SW 1271 (cell line): ENCODE data around the gene KRTAP22-1.

Source experiments
- DNase-seq, 2 experiments: peaks; one replicate each; lab custom pipeline; 2025; lab: John Stamatoyannopoulos, UW

Gene KRTAP22-1

DNA sequence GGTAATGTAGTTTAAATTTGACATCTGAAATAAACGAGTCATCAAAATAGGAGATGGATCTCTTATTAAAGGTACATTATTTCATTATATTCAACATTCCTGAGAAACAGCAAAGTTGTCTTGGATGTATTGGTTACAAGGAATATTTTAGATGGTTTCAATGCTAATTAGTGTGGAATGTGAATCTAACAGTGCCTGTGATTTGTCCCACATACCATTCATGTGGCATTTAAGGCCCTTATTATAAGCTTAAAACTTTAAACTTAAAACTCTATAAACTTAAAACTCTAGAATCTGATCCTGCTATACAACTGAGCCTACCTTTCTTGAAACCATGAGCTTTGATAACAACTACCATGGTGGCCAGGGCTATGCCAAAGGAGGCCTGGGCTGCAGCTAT is at the start of gene KRTAP22-1:
KRTAP22-1 (plus strand) TSS at position 301 of the 400 bp plus-strand sequence.
- no peak for DNase-seq

DNA sequence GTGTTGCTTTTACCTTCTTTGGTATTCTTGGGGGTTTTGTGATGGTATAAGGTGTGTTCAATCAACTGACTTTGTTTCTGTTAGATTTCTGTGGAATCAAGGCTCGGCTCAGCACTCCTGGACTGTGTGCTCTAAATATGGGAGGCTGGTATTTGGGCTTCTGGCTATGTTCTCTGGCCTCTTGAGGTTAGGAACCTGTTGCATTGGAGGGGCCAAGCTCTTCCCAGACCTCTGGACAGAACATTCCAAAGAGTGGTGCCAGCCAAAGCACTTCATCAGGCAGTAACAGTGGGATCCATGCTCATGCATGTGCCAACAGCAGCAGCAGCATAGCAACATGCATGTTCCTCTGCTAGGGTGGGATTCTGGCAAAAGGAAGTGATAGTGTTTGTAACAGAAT is 48.1 kb upstream of the KRTAP22-1 start:
- DNase-seq = no peak

DNA sequence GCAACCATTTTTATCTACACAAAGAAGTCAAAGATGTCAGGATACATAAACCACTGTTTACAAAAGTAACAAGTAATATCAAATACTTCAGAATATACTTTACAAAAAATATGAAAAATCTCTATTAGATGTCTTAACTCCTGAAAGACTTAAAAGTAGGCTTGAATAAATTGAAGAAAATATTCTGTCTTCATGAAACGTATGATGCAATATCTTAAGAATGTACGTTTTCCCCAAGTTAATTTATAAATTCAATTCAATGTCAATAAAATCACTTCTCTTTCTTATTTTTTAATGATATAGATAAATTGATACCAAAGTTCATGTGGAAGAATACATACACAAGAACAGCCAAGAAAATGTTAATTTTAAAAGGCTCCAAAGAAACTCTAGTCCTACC is 45.8 kb upstream of the KRTAP22-1 start:
- no peak for DNase-seq

DNA sequence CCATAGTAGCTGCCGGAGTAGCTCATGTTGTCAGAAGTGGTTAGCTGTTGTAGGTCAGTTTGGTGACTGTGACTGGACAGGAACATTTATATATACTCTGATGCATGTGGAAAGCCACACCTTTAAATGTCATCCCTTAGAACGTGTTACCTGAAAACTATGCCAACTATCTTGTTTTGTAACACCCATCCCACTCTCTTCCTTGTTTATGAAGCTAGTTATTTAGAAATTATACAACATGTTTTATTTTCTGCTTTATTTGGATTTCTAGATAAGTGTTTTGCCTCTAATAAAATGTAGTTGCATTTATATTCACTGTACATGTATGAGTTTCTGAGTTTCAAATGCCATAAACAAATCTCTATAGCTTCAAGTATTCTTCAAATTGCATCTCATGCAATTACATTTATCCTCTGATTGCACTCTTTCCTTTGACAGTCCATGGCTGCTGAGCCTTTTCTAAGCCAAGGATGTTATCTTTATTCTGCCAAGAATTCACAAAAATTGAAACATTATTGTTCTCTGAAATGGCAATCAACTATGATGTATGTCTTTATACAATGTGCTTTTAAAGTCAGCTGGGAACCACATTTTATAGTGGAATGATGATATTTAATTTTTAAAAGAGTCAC is 39.5 kb upstream of the KRTAP22-1 start, which contains the start of gene KRTAP19-7:
KRTAP19-7 (minus strand) TSS at position 51 of the 632 bp plus-strand sequence; CDS start at position 26, 25 bp downstream.
- DNase-seq = no peak

DNA sequence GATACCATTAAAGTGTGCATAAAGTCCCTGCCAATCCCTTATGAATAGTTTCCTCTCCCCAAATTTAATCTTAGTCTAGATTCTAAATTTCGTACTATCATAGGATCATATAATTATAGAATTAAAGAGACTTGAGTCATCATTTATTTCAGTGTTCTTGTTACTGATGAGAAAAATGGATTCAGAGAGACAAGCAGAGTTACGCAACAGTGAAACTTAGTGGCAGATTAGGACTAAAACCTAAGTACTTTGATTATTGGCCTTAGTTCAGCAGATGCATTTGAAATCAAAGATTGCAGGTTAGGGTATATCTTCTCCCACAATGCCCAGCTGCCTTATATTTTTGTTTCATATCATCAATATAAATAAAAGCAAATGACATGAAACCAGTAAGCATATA is 38.9 kb upstream of the KRTAP22-1 start:
- DNase-seq = no peak

DNA sequence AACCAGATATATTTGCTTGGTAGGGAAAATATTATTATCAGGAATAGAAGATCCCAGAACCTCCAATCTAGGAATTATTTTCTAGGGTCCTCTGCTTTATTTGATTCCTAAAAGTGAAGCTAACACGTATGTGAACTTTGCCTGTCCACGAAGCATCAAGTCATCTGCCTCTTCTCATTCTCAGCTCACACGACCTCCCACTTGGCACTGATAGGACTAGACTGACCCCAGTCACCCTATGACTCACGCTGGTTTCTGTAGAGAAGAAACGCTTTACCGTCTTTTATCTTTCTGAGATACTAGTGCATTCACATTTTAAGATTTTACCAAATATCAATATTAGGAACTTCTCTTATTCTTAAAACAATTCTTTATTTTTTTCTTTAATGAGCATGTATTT is 37.8 kb upstream of the KRTAP22-1 start:
- DNase-seq = no peak

DNA sequence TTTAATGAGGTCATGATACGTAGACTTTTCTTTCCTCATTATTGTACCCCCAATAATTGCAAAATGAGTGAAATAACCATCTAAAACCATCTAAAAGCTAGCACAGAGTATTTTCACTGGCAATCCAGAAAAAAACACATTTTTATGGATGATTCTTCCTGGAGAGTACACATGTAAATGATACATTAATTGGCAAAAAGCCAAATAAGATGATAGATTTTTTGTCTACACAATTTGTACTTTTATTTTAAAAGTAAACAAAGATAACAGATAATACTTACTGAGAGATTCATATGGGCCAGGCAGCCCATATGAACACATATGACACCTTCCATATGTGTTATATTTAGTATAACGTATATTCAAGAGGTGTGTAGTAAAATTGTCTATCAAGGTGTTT is 37.3 kb upstream of the KRTAP22-1 start:
- DNase-seq = no peak

DNA sequence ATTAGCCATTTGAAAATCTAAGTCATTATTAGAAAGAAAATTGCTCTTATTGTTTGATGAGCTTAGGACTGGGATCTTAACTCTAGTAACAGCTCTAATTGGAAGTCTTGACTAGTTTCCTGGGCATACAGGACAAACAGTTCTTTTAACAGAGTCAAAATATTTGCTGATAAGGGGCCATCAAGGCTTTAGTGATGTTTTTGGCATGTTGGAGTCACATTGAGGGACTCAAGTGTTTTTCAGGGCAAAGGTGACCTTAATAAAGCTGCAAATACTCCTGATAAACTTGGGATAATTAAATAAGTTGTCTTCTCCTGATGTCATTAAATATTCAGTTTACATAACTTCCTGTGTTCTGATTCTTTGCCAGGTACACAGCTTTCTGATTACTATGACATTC is 33.3 kb upstream of the KRTAP22-1 start:
- DNase-seq = no peak

DNA sequence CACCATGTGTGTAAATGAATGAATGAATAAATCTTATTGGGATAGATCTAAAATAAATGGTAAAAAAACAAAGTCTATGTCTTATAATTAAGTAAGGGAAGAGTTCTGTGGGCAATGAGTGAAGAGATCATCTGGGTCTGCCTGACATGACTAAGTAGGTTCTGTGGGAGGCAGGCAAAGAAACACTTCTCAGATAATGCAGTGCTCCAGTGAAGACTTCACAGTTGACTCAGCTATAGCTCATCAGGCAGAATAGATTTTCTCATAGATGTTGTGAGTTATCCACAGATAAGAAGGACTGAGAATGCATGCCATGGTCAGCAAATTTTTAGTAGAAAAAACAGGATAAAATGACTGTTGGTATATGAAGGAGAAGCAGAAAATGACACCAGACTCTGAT is 23.1 kb upstream of the KRTAP22-1 start:
- DNase-seq = no peak

DNA sequence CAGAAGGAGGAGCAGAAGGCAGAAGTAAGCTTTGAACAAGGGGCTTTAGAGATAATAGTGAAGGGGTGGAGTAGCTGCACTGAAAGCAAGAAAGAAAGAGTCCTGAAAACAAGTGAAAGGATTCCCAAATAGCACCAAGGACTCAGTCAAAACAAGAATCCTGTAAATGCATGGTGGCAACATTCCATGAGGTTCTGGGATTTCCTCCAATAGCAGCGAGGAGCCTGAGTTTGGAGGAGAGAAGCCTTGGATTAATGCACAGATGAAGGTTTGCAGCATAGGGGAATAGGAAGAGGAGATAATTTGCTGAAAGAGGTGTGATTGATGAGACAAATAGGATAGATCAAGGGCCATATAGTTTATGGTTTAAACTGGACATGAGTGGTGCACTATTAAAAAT is 21.5 kb upstream of the KRTAP22-1 start:
- DNase-seq = no peak

DNA sequence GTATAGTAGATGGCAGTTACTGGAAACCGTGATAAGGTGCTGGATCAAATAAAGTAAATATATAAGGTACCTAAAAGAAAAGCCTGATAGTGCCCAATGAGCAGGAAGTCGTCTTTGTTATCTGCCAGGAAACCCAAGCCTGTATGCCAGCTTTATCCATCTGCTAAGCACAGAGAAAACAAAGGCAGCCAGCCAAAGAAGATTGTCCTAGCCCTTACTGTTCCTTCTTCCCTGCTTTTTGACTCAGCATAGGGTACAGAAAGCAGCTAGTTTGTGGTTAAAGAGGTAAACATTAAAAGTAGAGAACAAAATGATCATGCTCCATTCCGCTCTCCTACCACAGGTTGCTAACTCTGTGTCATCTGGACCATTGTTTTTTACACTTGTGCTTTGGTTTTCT is 20.8 kb upstream of the KRTAP22-1 start:
- no peak for DNase-seq

DNA sequence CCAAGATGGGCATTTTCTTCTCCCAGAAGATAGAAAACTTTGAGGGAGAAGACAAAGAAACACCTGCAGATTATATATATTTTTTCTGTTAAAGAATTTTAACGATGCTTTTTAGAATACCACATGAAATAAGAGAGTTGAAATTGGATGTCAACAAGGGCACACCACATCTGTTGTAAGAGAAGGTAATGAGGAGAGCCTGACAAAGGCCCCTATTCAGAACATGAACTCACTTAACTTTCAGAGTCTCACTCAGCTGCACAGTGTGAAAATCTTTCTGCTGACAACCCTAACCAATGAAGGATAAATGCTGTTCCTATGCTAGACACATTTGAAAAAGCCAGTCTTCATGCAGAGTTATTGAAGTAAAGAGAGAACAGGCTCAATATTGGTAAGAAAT is 18.0 kb upstream of the KRTAP22-1 start:
- no peak for DNase-seq

DNA sequence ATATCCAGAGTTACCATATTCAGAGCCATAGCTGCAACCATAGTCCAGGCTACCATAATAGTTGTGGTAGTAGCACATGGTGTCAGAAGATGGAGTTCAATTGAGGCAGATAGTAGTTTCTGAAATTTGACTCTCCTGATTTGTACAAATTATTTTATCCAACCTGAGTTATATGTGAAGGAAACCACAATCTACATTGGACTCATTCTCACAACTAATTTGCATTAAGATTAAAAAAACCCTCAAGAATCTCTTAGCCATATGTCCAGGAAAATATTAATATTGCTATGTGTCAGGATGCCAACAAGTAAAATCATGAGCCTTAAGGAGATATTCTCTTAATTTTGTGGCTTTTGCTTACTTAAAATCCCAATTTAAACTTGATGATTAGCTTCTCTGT is 10.6 kb upstream of the KRTAP22-1 start, which contains the start of gene KRTAP22-2:
KRTAP22-2 (minus strand) TSS at position 101 of the 400 bp plus-strand sequence.
- DNase-seq = no peak

DNA sequence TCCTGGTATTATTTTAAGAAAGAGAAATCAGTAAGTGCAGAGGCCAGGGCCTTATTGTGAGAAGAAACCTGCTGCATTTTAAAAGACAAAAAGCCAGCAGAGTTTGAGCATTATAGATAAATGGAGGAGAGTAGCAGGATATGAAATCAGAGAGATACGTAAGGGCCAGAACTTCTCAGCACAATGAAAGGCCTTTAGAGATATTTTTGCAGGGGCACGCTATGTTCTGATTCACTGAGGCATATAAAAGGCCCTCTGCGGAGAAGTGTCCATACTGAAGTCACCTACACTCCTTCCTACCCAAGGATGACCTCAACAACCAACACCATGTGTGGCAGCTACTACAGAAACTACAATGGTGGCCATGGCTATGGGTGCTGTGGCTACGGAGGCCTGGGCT is 8.7 kb upstream of the KRTAP22-1 start, which contains the start of gene KRTAP6-3:
KRTAP6-3 (plus strand) TSS at position 301 of the 400 bp plus-strand sequence; CDS start at position 307, 6 bp downstream.
- no peak for DNase-seq

DNA sequence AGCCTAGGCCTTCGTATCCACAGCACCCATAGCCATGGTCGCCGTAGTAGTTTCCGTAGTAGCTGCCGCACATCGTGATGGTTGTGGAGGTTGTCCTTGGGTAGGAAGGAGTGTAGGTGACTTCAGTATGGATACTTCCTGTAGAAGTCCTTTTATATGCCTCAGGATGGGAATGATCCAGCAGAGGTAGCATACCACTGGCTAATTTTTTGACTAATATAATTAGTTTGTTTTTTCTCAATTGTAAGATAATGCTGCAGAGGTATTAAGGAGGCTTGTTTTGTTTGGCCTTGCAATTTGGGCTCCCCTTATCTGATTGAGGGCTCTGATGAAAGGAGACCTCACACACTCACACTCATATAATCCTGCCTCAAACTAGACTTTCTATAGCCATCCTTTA is 2.1 kb upstream of the KRTAP22-1 start, which contains the start of gene KRTAP6-2:
KRTAP6-2 (minus strand) TSS at position 101 of the 400 bp plus-strand sequence; CDS start at position 73, 28 bp downstream.
- DNase-seq = no peak

DNA sequence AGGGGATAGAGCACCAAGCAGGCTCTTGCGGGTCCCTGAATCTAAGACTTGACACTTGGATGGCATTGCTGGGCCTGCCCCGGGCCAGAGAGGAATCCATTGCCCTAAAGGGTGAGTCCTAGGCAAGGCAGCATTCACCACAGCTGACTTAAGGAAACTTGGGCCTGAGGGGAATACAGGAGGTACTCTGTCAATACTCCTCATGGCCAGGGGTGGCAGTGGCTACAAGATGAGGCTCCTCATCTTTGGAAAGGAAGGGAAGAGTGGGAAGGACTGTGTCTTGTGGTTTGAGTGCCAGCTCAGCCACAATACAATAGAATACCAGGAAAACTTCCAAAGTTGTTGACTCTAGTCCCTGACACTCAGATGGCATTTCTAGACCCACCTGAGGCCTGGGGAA is 5.1 kb downstream of the KRTAP22-1 start:
- no peak for DNase-seq

DNA sequence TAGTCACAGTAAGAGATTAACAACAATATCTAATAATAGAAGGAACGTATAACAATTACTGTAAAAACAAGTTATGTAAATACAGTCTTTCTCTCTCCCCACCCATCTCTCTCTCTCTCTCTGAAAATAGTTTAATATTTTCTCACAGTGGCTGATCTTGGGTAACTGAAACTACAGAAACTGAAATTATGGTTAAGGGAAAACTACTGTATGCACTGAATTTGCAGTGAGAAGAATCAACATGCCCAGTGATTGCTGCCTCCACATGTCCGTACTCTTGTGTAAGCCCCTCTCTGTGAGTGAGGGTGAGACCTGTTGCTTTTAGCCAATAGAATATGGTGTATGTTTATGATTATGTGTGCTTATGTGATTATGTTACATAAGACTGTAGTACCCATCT is 11.2 kb downstream of the KRTAP22-1 start:
- DNase-seq = no peak

DNA sequence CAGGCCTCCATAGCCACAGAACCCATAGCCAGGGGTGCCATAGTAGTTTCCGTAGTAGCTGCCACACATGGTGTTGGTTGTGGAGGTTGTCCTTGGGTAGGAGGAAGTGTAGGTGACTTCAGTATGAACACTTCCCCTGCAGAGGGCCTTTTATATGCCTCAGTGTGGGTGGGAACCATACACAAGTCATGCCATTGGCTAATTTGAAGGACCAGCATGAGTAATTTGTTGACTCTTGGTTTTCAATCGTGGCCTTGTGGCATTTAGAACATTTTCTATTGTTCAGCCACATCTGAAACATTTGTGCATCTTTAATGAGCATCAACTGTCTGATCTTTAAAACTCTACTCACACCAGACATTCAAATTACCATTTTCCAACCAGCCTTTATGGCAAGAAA is 12.9 kb downstream of the KRTAP22-1 start, which contains the start of gene KRTAP6-1:
KRTAP6-1 (minus strand) TSS at position 95 of the 400 bp plus-strand sequence; CDS start at position 69, 26 bp downstream.
- no peak for DNase-seq

DNA sequence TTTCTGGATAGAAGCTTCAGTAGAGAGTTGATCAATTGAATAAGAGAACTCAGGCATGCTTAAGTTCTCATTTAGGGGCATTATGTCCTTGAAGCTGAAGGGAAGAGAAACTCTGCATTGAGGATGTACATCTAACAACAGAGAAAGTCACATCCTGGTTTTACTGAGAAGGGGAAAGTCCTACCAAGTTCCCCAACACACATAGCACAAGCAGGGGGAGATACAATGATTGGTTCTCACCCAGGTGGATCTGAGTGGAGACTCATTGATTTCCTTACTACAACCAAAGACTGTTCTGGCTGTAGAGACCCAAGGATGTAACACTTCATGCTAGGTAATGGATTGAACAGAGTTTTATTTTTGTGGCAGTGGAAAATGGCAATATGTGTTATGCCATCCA is 14.3 kb downstream of the KRTAP22-1 start:
- DNase-seq = no peak

DNA sequence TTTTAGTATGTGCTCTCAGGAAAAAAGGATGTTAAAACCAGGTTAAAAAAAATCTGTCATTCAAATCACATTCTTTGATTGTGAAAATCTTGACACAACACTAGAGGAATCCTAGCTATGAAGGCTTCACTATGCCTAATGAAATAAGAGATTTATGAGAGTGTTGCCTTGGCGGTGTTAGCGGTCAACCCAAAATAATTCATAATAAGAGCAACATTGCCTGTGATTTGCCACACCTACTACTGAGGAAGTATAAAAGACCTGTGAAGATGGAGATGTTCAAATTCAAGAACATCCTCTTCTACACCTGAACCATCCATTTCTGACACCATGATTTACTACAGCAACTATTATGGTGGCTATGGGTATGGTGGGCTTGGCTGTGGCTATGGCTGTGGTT is 15.2 kb downstream of the KRTAP22-1 start, which contains the start of gene KRTAP20-1:
KRTAP20-1 (plus strand) TSS at position 301 of the 400 bp plus-strand sequence; CDS start at position 331, 30 bp downstream.
- DNase-seq = no peak

DNA sequence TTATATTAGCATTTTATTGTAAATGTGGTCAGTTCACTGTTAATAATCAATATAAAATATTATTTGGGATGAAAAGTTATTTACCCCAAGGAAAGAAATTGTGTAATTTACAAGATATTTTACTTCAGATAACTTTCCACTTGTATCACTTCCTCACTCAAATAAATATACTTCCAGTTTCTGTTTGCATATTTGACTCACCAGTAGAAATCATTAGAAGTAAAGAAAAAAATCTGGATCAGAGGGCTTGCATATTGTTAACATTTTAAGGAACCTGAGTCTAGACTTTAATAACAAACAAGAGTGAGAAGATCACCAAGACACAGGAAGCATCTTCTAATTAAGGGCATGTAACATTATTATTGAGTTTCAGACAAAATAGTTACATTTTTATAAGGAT is 19.2 kb downstream of the KRTAP22-1 start:
- DNase-seq = no peak

DNA sequence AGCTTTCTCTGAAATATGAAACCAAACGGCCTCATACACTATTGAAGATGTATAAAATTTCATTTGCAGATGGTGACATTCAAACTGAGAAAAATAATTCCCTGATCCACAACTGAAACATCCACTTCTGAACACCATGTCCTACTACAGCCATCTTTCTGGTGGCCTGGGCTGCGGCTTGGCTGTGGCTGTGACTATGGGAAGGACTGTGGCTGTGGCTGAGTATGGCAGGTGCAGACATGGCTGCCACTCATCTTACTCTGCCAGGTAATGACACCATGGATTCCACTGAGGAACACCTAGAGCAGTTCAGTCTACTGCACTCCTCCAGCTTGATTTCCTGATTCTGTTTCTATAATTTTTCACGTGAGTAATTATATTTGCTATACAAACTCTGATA is 19.6 kb downstream of the KRTAP22-1 start, which contains the start of gene KRTAP20-4:
KRTAP20-4 (plus strand) TSS at position 106 of the 400 bp plus-strand sequence.
- DNase-seq = no peak

DNA sequence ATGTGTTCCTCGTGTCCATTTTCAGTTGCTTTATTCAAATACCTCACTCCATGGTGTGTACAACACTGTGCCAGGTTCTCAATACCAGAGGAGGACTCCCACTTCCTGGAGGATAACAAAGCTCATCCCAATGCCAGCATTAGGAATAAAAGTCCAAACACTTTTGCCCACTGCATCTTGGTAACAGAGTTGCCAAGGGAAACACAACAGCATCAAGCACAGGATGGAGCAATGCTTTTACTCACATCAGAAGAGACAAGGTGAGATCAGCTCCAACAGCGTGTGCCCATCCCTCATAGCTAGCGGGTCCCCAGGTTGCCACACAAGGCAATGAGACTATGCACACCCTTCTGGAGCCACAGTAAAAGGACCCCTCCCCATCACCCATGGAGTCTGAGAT is 22.5 kb downstream of the KRTAP22-1 start:
- DNase-seq = no peak
